GM21825 (cell line): ENCODE measurements around the gene PRSS3.
"Not testable (repeated sequence)": the region's sequence is repeated elsewhere in the genome, so short reads cannot be mapped to it uniquely, and the experiment has no call there.

Experiments
- ATAC-seq: cut with Tn5 transposase; IDR thresholded peaks from one replicate; pipeline ENCODE4 v1.9.1; 2021; ENCODE audit warnings: mild to moderate bottlenecking, moderate library complexity; ENCODE audit not compliant: unreplicated experiment

The PRSS3 gene

DNA sequence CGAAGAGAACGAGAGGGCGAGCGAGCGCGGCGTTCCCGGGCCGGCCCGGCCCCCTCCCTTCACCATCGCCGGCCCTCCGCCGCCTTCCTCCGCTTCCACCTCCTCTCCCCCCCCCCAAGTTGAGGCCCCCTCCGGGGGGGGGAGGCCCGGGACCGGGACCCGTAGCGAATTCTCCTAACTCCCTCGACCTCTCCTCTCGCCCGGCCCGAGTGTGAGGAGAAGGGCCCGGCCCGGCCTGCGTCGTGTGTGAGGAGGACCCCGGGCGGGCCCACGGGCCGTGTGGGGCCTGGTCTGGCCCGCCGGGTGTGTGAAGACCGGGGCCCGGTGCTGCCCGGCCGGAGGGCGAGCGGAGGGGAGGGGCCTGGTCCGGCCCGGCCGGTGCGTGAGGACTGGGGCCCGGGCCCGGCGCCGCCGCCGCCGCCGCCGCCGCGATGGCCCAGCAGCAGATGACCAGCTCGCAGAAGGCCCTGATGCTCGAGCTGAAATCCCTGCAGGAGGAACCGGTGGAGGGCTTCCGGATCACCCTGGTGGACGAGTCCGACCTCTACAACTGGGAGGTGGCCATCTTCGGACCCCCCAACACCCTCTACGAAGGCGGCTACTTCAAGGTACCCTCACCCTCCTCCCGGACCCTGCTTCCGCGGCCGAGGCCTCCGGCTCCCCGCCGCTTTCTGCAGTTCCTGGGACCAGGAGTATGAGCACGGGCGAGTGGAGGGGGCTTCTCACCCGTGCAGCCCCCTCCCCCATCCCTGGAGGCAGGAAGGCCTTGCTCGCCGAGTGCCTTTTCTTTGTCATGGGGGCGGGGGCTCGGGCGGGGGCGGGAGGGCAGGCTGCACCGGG is 22.2 kb downstream of the PRSS3 start:
- peak; percentile 15 for ATAC-seq

DNA sequence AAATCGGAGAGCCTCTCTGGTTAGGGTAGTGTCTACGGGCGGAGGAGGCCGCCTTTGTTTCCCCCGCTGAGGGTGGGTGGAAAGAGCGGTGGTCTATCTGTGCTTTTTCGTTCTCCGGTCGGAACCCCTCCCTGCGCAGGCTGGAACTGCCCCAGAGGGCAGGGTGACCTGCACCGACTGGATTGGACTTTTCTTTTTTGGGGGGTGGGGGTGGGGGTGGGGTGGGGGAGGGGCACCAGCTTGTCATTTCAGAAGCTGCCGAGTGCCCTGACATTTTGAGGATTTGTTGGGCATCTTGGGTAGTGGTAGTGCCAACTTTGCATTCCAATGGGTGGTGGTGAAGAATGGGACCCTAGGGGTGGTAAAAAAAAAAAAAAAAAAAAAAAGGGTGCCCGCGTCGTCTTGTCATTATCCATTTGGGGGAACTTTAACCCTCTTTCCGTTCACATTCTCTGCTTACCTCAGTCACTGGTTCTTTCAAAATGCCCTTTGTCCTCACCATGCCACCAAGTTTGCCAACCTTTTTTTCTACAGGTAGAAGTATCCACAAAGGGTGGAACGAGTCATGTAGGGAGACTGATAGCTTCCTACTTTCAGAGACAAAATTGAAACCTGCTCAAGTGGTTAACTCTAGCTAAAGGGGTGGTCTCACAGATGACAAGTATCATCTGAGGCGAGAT is 22.9 kb downstream of the PRSS3 start:
- no peak for ATAC-seq

DNA sequence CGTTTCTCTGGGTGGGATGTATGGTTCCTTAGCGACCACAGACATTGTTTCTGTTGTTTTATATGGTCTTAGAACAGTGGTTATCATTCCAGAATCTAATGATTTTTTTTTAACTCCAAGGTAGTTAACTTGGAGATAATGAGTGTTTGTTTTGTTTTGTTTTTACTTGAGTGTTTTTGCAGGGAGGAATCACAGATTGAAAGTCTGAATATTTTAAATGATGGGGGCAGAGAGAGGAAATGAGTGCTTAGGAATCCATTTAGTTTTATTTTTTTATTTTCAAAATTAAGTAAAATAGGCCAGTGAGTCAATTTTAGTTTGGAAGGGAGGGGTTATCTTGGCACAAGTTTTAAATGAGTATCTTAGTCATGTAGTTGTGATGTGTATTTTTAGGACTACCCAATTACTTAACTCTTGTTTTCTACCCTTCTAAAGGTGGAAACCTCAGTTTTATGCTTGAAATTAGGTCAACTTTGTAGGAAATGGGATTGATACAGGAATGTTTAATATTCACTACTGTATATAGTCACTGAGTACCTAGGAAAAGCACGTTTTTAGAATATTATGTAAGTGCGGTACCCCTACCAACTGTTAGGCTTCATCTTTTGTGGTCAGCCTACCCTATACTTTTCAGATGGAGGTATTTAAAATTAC is 23.6 kb downstream of the PRSS3 start:
- ATAC-seq, result no peak

DNA sequence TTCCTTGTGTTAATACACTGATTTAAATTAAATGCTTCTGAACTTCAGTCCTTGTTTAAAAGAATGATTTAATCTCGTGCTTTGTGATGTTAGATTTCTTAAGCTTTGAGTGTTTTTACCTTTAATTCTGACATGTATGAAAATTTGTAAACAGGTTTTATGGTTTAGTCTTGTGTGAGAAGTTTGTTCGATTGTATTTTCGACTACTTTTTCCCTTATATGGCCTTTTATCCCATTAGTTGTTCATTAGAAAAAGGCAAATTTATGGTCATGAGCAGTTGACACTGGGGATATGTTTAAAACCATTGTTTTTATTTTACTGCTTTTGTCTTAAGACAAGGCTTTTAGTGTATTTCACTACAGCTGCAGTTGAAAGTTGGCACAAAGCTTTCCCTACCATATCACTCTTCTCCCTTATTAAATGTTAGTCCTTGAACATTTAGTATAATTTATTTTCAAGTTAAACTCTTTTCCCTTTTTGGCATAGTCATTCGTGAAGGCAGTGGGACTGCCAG is 24.9 kb downstream of the PRSS3 start:
- no peak for ATAC-seq

DNA sequence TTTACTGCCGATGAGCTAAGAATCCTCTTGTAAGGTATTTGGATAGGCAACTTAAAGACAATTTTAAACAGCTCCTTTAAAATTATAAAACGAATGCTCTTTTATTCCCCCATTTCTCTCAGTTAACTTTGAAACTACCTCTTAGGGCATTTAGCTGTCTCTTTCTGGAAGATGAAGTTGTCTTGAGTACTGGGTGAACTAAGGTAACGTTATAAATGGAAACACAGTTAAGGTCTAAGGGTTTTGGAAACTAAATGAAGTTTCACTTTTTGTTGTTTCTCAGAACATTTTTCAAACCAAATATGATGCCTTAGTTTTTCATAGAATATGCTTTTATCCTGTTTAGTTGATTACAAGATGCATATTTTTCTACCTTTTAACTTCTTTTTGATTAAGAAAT is 28.4 kb downstream of the PRSS3 start:
- no peak for ATAC-seq

DNA sequence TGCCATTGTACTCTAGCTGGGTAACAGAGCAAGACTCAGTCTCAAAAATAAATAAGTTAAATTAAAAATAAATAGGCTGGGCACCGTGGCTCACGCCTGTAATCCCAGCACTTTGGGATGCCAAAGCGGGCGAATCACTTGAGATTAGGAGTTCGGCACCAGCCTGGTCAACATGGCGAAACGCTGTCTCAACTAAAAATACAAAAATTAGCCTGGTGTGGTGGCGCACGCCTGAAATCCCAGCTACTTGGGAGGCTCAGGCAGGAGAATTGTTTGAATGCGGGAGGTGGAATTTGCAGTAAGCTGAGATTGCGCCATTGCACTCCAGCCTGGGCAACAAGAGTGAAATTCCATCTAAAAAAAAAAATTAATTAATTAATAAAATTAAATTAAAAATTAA is 31.9 kb downstream of the PRSS3 start:
- not testable (repeated sequence) for ATAC-seq

DNA sequence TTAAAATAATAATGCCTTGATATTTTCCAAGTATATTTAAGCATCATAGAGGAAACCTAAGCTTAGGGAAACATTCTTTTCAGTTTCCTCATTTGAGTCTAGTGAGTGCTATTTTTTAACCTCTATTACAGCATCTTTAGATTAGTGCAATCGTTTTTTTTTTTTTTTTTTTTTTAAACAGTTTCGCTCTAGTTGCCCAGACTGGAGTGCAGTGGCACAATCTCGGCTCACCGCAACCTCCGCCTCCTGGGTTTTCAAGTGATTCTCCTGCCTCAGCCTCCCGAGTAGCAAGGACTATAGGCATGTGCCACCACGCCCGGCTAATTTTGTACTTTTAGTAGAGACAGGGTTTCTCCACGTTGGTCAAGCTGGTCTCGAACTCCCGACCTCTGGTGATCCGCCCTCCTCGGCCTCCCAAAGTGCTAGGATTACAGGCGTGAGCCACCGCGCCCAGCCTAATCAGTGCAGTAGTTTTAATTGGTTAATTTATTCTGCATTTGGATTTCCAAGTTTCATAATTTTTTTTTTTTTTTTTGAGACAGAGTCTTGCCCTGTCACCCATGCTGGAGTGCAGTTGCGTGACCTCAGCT is 34.4 kb downstream of the PRSS3 start:
- not testable (repeated sequence) for ATAC-seq

DNA sequence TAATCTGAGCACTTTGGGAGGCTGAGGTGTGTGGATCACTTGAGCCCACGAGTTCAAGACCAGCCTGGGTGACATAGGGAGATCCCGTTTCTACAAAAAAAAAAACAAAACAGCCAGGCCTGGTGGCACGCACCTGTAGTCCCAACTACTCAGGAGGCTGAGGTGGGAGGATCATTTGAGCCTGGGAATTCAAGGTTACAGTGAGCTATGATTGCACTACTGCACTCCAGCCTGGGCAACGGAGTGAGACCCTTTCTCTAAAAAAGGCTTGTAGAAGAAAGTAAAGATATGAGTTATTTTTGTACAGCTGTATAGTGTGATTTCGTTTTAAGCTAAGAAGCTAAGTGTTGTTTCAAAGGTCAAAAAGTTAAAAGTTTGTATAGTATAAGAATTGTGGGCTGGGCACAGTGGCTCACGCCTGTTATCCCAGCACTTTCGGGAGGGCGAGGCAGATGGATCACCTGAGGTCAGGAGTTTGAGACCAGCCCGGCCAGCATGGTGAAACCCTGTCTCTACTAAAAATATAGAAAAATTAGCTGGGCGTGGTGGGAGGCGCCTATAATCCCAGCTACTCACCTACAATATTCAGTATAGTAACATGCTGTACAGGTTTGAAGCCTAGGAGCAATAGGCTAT is 40.4 kb downstream of the PRSS3 start:
- ATAC-seq, result no peak

DNA sequence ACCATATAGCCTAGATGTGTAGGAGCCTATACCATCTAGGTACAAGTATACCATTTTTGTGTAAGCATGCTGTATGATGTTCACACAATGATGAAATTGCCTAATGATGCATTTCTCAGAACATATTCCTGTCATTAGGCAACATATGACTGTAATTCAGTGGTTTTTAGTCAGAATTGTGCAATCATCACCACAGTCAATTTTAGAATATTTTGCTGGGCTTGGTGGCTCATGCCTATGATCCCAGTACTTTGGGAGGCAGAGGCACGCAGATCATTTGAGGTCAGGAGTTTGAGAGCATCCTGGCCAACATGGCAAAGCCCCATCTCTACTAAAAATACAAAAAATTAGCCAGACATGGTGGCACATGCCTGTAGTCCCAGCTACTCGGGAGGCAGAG is 40.9 kb downstream of the PRSS3 start:
- not testable (repeated sequence) for ATAC-seq

DNA sequence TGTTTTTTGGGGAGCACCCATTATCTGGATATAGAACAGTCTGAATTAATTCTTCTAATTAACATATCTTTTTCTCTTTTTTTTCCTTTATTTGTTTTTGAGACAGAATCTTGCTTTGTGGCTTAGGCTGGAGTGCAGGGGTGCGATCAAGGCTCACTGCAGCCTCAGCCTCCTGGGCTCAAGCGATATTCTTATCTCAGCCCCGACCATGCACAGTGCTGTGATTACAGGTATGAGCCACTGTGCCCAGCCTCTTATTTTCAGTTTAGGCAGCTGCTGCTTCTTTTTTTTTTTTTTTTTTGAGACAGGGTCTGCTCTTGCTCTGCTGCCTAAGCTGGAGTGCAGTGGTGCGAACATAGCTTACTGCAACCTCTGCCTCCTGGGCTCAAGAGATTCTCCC is 41.8 kb downstream of the PRSS3 start:
- ATAC-seq, result no peak

DNA sequence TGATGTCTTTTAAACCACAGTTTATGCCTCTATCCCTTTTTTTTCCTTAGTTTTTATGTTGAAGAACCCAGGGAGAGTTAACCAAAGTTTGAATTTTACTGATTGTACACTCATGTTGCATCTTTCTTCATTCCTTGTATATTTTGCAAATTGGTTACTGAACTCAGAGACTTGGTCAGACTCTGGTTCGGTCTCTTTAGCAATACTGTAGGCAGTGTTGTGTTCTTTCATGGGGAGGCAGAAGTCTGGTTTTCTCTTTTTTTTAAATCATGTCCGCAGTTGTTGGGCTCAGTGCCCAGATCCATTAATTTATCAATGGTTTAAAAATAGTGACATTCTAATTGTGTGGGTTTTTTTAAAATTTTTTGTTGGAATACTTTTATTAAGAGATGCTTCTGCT is 45.0 kb downstream of the PRSS3 start:
- ATAC-seq, result no peak

DNA sequence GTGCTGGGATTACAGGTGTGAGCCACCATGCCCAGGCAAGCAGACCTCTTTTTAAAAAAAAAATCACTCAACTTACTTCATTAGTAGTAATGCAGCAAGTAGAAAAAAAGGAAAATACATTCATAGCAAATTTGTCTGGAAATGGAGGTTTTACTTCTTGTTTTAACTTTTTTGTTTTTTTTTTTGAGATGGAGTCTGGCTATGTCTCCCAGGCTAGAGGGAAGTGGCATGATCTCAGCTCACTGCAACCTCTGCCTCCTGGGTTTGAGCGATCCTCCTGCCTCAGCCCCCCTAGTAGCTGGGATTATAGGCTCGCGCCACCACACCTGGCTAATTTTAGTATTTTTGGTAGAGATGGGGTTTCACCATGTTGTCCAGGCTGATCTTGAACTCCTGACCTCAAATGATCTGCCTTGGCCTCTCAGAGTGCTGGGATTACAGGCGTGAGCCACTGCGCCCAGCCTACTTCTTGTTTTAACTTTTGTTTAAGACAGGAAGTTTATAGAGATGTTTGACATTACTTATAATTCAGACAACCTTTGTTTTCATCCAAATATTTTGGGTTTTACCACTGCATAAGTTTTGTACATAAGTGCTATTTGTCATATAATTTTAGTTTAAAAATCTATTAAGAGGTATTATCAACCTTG is 48.1 kb downstream of the PRSS3 start:
- no peak for ATAC-seq

DNA sequence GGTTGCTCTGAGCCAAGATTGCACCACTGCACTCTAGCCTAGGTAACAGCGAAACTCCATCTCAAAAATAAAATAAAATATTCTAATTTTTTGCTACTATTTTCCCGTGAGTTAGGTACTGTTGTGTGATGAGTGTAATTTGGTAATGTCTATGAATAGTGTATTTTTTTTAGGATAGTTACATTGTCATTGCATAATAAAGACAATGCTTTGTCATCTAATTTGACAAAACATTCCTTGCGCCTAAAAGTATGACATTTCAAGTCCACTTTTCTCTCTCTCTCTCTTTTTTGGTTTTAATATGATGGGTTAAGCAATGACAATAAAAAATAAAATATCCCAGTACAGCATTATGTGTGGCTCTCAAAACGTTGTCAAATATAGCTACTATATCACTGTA is 50.9 kb downstream of the PRSS3 start:
- no peak for ATAC-seq

DNA sequence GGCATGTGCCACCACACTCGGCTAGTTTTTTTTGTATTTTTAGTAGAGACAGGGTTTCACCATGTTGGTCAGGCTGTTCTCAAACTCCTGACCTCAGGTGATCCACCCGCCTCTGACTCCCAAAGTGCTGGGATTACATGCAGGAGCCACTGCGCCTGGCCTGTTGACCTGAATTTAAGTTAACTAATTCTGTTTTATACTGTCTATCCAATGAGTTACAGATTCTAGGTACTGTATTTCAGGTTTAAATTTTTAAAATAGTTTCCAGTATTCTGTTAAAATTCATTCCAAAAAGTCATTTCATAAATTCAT is 52.5 kb downstream of the PRSS3 start:
- ATAC-seq, result not testable (repeated sequence)
